ENCODE results near the gene SLC41A2.

GRCh38 chr12:105001476-105001875 is 43.4 kb upstream of the SLC41A2 start:
- no peak for TF ChIP-seq CTCF (IDR thresholded peaks at IDR 0.05)
- TF ChIP-seq POLR2A (IDR thresholded peaks at IDR 0.05) = no peak
